B cell (primary cell): Measurements from ENCODE around the gene VOPP1. TPM values are rescaled to one million over a fixed set of nuclear protein-coding genes. Genes with fewer than 3 reads are reported as not detected.

Experiments
- ATAC-seq: fragments of 200-7000 bp; cut with Tn5 transposase; one replicate; pipeline ENCODE4 v1.10.0; 2021; ENCODE audit warnings: low read depth, mild to moderate bottlenecking, moderate number of reproducible peaks, moderate library complexity
- CTCF ChIA-PET: fragments of 350-600 bp; sonication (Branson Sonifier 250); formaldehyde crosslinking; loops from one replicate; lab custom pipeline; 2021; ENCODE audit warnings: antibody characterized with exemption, inconsistent platforms; lab: Charles Lee
- POLR2A ChIA-PET: fragments of 350-600 bp; sonication (Branson Sonifier 250); formaldehyde crosslinking; loops from one replicate; lab custom pipeline; 2021; ENCODE audit warnings: antibody characterized with exemption; lab: Charles Lee
- DNase-seq: peaks from one replicate; pipeline ENCODE4 v3.0.0; 2013
- H2AFZ ChIP-seq: 2 replicates; pipeline ENCODE4 v1.6.1; 2012; ENCODE audit warnings: mild to moderate bottlenecking, low read depth, low read length; ENCODE audit not compliant: insufficient read depth, poor library complexity, severe bottlenecking
- H3K27ac ChIP-seq, 2 donors: 1 replicate in 1 of 2; 2 replicates in 1 of 2; pipeline ENCODE4 v1.5.1; 2012 to 2013; ENCODE audit warnings: low read length in 2 of 2, mild to moderate bottlenecking in 2 of 2, moderate library complexity in 1 of 2
- H3K27me3 ChIP-seq, 4 experiments: fragments of 200-600 bp in 1 of 4; sonication (generic) in 1 of 4; replicated peaks in 1 of 4; 1 replicate in 2 of 4; 2 replicates in 2 of 4; pipeline versions ENCODE4 v1.6.1 to v1.7.0; 2013 to 2016; ENCODE audit warnings: low read length in 3 of 4, mild to moderate bottlenecking in 2 of 4, mixed read lengths in 1 of 4, moderate library complexity in 1 of 4; ENCODE audit not compliant: insufficient read depth in 4 of 4, control insufficient read depth in 3 of 4; ENCODE audit errors: control extremely low read depth in 1 of 4
- H3K36me3 ChIP-seq, 2 experiments: replicated peaks in 1 of 2; 1 replicate in 1 of 2; 2 replicates in 1 of 2; pipeline versions ENCODE4 v1.6.1 to v1.7.1; 2013; ENCODE audit warnings: low read length in 1 of 2; ENCODE audit not compliant: insufficient read depth in 2 of 2, control insufficient read depth in 1 of 2; ENCODE audit errors: control extremely low read depth in 1 of 2, extremely low read depth in 1 of 2
- H3K4me1 ChIP-seq, 2 donors: fragments of 200-600 bp in 1 of 2; sonication (generic) in 1 of 2; 1 replicate in 1 of 2; 2 replicates in 1 of 2; pipeline versions ENCODE4 v1.5.1 to v1.6.1; 2013 to 2017; ENCODE audit warnings: low read length in 2 of 2; ENCODE audit not compliant: control insufficient read depth in 2 of 2, insufficient read depth in 2 of 2
- H3K4me2 ChIP-seq: replicated peaks from 2 replicates; pipeline ENCODE3; 2012; ENCODE audit warnings: mild to moderate bottlenecking, low read depth, low read length; ENCODE audit not compliant: poor library complexity, severe bottlenecking
- H3K4me3 ChIP-seq, 5 experiments: fragments of 200-600 bp in 1 of 5; sonication (generic) in 1 of 5; 1 replicate in 3 of 5; 2 replicates in 2 of 5; pipeline versions ENCODE4 v1.5.1 to v1.7.0; 2011 to 2016; ENCODE audit warnings: low read length in 4 of 5, mild to moderate bottlenecking in 4 of 5, low read depth in 2 of 5, control low read depth in 1 of 5, moderate library complexity in 1 of 5; ENCODE audit not compliant: insufficient read depth in 1 of 5; ENCODE audit errors: control extremely low read depth in 1 of 5, extremely low read depth in 1 of 5
- H3K79me2 ChIP-seq: fragments of 200-600 bp; sonication (generic); one replicate; pipeline ENCODE4 v1.6.0; 2016; ENCODE audit warnings: low read length; ENCODE audit not compliant: control insufficient read depth, insufficient read depth
- H3K9ac ChIP-seq: fragments of 200-600 bp; sonication (generic); 2 replicates; pipeline ENCODE4 v1.6.1; 2017; ENCODE audit warnings: mild to moderate bottlenecking, low read length, moderate library complexity
- H3K9me3 ChIP-seq, 3 donors: one replicate each; pipeline versions ENCODE4 v1.6.1 to v1.7.1; 2013; ENCODE audit warnings: low read length in 2 of 3; ENCODE audit not compliant: control insufficient read depth in 2 of 3, insufficient read depth in 1 of 3; ENCODE audit errors: control extremely low read depth in 1 of 3
- H4K20me1 ChIP-seq: 2 replicates; pipeline ENCODE4 v1.6.0; 2012; ENCODE audit warnings: mild to moderate bottlenecking, low read length; ENCODE audit not compliant: insufficient read depth, control insufficient read depth, poor library complexity, severe bottlenecking
- H3K27ac Mint-ChIP-seq: one replicate; pipeline ENCODE4 v1.8.0; 2021; ENCODE audit warnings: mixed read lengths
- H3K27me3 Mint-ChIP-seq: one replicate; pipeline ENCODE4 v1.8.0; 2021; ENCODE audit warnings: mixed read lengths
- H3K4me1 Mint-ChIP-seq: one replicate; pipeline ENCODE4 v1.8.0; 2021; ENCODE audit warnings: mixed read lengths
- H3K4me3 Mint-ChIP-seq: one replicate; pipeline ENCODE4 v1.8.0; 2021; ENCODE audit warnings: mixed read lengths
- H3K9me3 Mint-ChIP-seq: one replicate; pipeline ENCODE4 v1.8.0; 2022; ENCODE audit warnings: mixed read lengths; ENCODE audit not compliant: insufficient read depth
- CTCF ChIP-seq: fragments of 200-600 bp; IDR thresholded peaks from one replicate; pipeline ENCODE4 v1.8.0; 2022; ENCODE audit warnings: antibody characterized with exemption, mild to moderate bottlenecking
- EZH2 ChIP-seq: IDR thresholded peaks from 2 replicates; pipeline ENCODE4 v1.6.1; 2012; ENCODE audit warnings: borderline replicate concordance, low read depth, mild to moderate bottlenecking, moderate library complexity, low read length; ENCODE audit not compliant: insufficient read depth, poor library complexity, severe bottlenecking
- WGBS: methylation state at CpG from one replicate; pipeline ENCODE4 v1.1.5; 2013; ENCODE audit warnings: missing lambda C conversion rate; ENCODE audit not compliant: insufficient coverage; 5-methylcytosine and 5-hydroxymethylcytosine counted together
- intact Hi-C: fragments of 100-400 bp; cut with micrococcal nuclease; formaldehyde crosslinking; loops from one replicate; pipeline ENCODE4 v1.10.0; 2022
- polyA plus RNA-seq: library from polyadenylated mRNA; depleted of rRNA; stranded (reverse); fragments of >200 nt; gene quantifications from 2 replicates; pipeline ENCODE4 v1.2.3, GENCODE V29; 2012
- total RNA-seq, 2 donors: library from RNA; stranded (reverse); fragments of 120-200 nt in 1 of 2; gene quantifications; 1 replicate in 1 of 2; 2 replicates in 1 of 2; pipeline versions ENCODE4 v1.2.3 to v1.2.4, GENCODE V29; 2013 to 2022

VOPP1 gene
- total and polyA plus RNA-seq, 2 donors (not counting 1 experiment from before 2014, with no cell fraction given), result 53.2 to 256 TPM

- no peak overlapping the region for H3K9ac ChIP-seq
- ATAC-seq (no peak), DNase-seq (no peak)
- no peak overlapping the region for H2AFZ ChIP-seq
- peaks cover 0 to 71% of the 10 kb centered on the region in 2 experiments for H3K36me3 ChIP-seq
- peaks cover 74% of the 10 kb centered on the region for H3K79me2 ChIP-seq
- H4K20me1 ChIP-seq, result peaks cover 50% of the 10 kb centered on the region
- no peaks in the 10 kb centered on the region for H3K27me3 ChIP-seq
- ChIA-PET CTCF (no interaction called here), POLR2A (no interaction called here)
- H3K27ac ChIP-seq, result no peak overlapping the region
- H3K4me1 ChIP-seq, result no peaks in the 10 kb centered on the region
- Mint-ChIP-seq H3K27ac (peak overlapping the region; percentile 4), H3K27me3 (no peaks in the 10 kb centered on the region), H3K9me3 (no peaks in the 10 kb centered on the region), H3K4me1 (peaks cover 9% of the 10 kb centered on the region), H3K4me3 (no peak overlapping the region)
- 100% methylated on average over 4 of the region's 7 CpGs for WGBS
- TF ChIP-seq CTCF (no peak), EZH2 (no peak)
- no peak overlapping the region for H3K4me2 ChIP-seq
- H3K9me3 ChIP-seq, result no peaks in the 10 kb centered on the region
- intact Hi-C loops, result no loop called here
- no peak overlapping the region for H3K4me3 ChIP-seq
These were observed 85.3 kb downstream of the VOPP1 start for GRCh38 chr7:55486991-55487390.

GRCh38 chr7:55486192-55486590 lies 86.1 kb downstream of the VOPP1 start:
- Mint-ChIP-seq H3K9me3 (no peaks in the 10 kb centered on the region), H3K4me1 (peaks cover 9% of the 10 kb centered on the region)
- CTCF ChIA-PET, result no interaction called here

More at GRCh38 chr7:55486192-55486590, 86.1 kb downstream of the VOPP1 start:
- peaks cover 52% of the 10 kb centered on the region for H4K20me1 ChIP-seq
- POLR2A ChIA-PET, result no interaction called here
- ATAC-seq (no peak), DNase-seq (no peak)
- H3K36me3 ChIP-seq, result peaks cover 0 to 72% of the 10 kb centered on the region in 2 experiments
- no peak overlapping the region for H3K4me2 ChIP-seq
- 80% methylated on average over 1 of the region's 5 CpGs for WGBS
- no peak overlapping the region for H2AFZ ChIP-seq
- intact Hi-C loops, result no loop called here
- peaks cover 73% of the 10 kb centered on the region for H3K79me2 ChIP-seq
- H3K27ac ChIP-seq, result no peak overlapping the region
- H3K4me3 ChIP-seq, result no peak overlapping the region
- TF ChIP-seq CTCF, result no peak
- no peak for TF ChIP-seq EZH2
- H3K27me3 ChIP-seq, result no peaks in the 10 kb centered on the region
- no peaks in the 10 kb centered on the region for H3K4me1 ChIP-seq
- no peak overlapping the region for H3K9ac ChIP-seq
- no peak overlapping the region for H3K4me3 Mint-ChIP-seq
- no peaks in the 10 kb centered on the region for H3K9me3 ChIP-seq
- H3K27me3 Mint-ChIP-seq, result no peaks in the 10 kb centered on the region
- H3K27ac Mint-ChIP-seq, result peak overlapping the region; percentile 17
